GM18867 (cell line): Measurements from ENCODE around the gene SLC2A2.
"Not testable (repeated sequence)": the region's sequence is repeated elsewhere in the genome, so short reads cannot be mapped to it uniquely, and the experiment has no call there.

ENCODE experiments used
- ATAC-seq: cut with Tn5 transposase; IDR thresholded peaks from one replicate; pipeline ENCODE4 v1.9.1; 2021; ENCODE audit warnings: mild to moderate bottlenecking, moderate library complexity; ENCODE audit not compliant: unreplicated experiment

SLC2A2 gene

DNA sequence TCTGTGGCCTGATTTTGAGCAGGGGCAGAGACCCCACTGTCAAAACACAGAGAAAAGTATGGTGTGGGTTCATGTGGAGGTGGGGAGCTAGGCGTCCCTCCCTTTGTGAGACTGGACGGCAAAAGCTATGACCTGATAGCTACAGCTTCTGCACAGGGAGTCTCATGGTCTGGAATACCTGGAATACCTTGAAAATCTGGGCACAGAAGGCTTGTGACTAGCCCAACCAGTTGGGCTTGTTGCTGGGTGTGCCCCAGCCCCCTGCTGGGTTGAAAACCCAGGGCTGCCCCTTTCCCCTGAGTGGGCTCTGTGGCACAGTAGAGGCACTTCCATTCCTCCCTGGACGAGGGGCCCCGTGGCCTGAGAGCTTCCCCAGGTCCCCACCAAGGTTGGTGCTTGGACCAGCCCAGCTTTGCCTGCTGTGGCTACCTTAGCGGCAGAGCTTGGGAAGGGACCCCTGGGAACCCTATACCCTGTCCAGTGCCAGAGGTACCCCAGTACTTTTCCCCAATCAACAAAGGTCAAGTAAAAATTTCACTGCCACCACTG is 37.3 kb downstream of the SLC2A2 start:
- ATAC-seq = no peak

DNA sequence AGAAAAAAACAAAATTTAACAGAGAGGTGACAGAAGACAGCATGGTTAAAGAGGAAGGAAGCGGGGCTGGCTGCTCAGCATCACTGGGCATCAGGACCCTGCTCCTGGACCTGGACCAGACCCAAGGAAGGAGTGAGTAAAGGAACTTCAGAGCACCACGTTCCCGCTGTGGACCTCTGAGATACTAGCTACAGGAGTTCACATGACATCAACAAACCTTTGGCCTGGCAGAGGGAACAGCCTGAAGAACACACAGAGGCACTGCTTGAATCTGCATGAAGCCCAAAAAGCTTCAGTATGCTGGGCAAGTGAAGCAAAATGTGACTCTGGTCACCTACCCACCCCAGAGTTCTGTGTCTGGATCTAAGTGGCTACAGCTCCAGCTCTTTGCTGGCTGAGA is 38.1 kb downstream of the SLC2A2 start:
- ATAC-seq = no peak

DNA sequence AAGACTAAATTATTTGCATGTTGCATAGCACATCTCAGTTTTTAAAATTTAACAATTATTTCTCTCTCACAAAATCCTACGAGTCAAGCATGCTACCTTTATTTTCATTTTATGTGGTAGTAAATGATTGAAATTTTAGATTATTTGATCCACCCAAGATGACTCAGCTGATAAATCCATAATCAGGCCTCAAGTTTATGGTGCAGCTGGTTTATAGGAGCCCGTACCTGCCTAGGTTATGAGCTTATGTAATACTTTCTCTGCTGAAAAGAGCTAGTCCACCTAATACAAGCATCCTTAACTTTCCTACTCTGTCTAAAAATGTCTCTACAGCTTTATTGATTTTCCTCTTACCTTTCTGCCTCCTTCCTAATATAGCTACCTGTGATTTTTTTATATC is 41.2 kb downstream of the SLC2A2 start:
- no peak for ATAC-seq

DNA sequence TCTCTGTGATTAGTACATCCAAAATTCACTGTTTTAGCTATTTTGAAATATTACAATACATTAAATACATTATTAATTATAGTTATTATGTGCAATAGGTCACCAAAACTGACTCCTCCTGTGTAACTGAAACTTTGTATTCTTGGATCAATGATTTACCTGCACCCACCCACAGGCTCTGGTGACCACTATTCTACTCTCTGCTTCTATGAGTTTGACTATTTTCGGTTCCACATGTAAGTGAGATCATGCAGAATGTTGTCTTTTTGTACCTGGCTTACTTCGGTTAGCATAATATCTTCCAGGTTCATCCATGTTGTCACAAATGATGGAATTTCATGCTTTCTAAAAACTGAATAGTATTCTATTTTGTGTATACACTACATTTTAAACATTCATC is 43.8 kb downstream of the SLC2A2 start:
- peak; percentile 98 for ATAC-seq

DNA sequence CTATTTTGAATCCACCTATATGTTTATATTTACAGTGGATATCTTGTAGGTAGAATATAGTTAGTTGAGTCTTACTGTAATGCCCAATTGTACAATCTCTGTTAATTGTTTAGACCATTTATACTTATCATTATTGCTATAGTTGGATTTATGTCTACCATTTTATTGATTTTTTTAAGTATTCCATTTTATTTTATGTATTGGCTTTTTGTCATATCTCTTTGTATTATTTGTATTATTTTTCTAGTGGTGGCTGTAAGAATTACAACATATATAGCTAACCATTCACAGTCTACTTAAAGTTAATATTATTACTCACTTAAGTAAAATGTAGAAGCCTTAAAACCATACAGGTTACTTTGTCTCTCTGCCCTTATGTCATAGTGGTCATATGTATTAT is 46.1 kb downstream of the SLC2A2 start:
- no peak for ATAC-seq

DNA sequence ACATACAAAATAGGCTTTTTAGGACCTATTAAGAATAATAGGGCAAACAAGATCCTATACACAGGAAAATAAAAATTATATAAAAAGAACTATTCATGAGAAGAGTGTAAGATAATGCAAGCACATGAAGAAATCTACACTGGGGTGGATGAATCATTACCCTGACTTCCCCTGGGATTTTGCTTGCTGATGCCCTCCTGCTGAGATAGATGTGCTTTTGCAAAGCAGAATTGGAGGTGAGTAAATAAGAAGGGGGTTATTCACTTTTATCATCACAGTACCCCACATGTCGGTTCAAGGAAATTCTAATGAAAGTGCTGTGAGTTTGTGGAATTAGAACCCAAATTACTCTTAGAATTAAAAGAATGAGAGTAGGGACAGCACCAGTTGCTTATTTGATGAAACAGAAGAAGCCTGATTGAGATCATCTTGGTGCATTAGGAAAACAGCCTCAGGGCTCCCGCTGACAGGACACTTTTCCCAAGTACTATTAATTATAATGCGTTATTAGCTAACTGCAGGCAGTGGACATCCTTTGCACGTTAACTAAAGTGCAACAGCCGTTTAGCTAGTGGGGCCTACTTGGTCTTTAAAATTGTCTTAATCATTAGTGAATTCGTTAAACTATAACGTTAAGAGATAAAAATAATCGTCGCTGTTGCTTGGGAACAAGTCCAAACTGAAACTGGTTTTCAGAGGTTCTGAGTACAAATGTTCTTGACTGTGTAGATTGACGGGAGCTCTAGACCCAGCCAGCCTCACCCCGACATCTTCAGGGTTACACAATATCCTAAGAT is 48.4 kb downstream of the SLC2A2 start:
- no peak for ATAC-seq

DNA sequence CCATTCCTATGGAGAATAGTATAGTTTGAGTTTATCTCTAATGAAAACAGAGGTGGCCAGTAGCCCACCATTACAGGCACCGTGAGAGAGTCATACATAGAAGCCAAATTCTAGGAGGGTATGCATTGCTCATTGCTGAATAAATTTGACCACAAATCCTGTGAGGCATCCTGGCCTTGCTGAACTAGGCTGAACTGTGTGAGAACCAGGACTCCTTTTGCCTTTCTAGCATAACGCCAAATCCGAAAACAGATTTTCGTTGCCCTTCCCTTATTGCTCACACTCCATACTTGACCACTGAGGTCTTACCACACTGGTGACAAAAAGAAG is 50.4 kb downstream of the SLC2A2 start:
- ATAC-seq = no peak

DNA sequence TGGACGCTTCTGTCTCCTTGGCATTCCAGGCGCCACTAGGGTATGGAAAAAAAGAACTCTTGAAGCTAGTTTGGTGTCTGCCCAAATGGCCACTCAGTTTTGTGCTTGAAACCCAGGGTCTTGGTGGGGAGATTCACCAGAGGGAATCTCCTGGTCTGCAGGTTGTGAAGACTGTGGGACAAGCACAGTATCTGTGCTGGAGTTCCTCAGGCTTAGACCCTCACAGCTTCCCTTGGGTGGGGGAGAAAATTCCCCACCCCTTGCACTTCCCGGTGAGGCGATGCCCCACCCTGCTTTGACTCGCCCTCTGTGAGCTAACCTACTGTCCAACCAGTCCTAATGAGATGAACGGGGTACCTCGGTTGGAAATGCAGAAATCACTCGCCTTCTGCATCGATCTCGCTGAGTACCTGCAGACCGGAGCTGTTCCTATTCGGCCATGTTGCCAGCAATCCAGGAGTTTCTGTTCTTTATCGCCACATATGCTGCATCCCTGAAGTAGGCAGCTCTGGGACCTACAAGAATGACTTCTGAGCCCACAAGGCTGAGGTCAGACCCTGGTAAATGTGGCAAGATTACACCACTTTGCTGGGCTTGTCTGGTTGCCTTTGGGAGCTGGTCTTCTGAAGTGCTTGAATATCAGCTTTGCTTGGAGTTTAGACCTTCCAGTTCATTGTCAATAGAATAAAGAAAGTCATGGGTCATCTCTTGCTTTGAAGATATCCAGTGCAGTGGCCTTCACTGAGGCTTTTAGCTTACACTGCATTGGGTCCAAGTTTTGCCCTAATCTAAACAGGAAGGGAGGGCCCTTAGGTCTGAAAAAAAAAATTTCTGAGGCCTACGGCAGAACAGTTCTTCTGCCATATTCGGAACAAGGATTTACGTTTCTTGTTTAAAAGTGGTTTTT is 51.0 kb downstream of the SLC2A2 start:
- ATAC-seq = no peak

DNA sequence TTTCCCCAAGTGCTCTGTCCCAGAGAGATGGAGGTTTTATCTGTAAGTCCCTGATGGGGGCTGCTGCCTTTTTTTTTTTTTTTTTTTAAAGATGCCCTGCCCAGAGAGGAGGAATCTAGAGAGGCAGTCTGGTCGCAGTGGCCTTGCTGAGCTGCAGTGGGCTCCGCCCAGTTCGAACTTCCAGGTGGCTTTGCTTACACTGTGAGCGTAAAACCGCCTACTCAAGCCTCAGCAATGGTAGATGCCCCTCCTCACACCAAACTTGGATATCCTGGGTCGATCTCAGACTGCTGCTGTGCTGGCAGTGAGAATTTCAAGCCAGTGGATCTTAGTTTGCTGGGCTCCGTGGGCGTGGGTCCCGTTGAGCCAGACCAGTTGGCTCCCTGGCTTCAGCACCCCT is 51.6 kb downstream of the SLC2A2 start:
- ATAC-seq = no peak

DNA sequence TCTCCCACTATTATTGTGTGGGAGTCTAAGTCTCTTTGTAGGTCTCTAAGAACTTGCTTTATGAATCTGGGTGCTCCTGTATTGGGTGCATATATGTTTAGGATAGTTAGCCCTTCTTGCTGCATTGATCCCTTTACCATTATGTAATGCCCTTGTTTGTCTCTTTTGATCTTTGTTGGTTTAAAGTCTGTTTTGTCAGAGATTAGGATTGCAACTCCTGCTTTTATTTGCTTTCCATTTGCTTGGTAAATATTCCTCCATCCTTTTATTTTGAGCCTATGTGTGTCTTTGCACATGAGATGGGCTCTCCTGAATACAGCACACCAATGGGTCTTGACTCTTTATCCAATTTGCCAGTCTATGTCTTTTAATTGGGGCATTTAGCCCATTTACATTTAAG is 53.6 kb downstream of the SLC2A2 start:
- not testable (repeated sequence) for ATAC-seq

DNA sequence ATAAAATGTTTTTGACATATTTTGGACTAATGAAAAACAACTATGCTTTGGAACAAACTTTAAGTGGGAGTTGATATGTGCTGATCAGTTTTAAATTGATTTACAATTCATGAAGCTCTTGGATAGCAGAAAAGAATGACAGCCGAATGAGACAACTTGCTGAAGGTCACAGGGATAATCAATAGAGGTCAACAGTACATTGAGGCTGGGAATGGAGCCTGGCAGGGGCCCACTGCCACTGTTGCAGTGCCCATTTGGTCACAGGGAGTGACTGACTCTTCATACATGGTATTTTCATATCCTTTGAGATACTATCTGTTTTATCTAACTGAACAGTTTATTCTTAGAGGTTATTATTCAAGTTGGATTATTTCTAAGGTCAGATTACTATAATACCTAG is 59.4 kb downstream of the SLC2A2 start:
- no peak for ATAC-seq

DNA sequence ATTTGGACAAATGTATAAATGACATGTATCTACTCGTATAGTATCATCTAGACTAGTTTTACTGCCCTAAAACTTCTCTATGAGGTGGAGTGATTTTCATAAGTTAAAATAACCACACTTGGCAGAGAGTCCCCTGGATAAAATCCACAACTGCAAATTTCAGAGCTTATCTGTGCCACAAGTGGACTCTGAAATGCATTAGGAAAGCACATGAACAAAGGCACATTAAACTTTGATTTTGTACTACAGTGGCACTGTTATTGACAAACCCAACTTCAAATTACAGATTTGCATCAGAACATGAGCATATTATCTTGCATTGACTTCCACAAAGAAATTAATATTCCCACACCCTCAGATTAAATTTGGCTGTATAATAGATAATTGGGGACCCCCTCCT is 60.0 kb downstream of the SLC2A2 start:
- ATAC-seq = no peak

DNA sequence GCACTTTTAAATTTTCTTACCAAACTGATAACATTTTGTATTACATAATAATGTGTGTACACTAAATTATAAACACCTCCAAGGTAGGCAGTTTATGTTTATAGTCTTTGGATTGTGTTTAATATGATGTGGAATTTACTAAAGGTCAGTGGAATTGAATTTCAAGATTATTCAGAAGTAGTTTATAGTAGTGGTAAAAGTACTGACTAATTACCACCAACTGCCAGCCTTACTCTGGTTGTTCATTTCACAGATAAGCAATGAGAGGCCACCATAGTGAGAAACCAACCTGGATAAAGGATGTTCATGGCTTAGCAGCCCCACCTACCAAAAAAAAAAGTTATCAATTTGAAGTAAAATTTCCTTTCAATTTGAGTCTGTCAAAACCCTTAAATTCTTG is 64.1 kb downstream of the SLC2A2 start:
- no peak for ATAC-seq

DNA sequence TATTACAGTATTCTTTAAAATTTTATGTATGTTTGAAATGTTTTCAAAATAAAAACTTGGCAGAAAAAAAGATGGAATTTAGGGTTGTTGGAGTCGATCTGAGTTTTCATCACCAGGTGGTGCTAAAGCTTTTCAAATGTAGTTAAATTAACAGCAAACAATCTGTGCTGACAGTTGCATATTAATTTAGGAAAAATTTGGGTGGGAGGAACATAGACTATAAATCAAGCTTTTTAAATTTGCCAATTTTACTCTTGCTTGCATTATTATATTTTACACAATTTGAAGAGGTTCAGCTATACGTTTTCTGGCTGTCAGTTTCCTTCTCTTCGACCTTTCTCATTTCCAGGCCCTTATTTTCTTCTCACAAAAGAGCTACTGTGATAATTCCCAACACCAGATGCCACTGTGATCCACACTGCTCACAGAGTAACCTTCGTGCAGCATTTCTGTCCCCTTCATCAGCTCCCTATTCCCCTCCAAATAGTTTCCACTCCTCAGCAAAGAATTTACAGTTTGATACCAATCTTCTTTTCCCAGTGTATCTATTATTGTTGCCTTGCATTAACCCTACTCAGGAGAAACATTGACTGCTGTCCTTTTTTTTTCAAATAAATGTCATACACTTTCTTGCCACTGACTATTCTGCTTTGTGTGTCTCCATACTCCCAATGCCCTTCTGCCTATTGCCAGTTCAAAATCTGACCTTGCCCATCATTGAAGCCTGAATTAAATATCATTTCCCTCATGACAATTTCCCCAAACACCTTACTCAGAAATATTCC is 64.7 kb downstream of the SLC2A2 start:
- ATAC-seq = no peak

DNA sequence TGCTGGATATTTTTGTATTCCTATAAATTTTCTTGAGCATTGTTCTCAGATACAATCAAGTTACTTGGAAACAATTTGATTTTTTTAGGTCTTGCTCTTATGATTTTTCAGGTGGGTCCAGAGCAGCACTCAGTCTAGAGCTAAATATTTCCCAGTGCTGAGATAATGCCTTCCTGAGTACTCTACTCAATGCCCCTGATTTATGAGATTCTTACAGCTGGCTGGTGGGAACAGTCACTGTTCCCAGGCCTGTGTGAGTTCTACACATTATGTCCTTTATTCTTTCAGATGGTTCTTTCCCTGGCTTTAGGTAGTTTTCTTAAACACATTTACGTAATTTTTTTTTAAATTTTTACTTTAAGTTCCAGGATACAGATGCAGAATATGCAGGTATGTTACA is 67.1 kb downstream of the SLC2A2 start:
- no peak for ATAC-seq

DNA sequence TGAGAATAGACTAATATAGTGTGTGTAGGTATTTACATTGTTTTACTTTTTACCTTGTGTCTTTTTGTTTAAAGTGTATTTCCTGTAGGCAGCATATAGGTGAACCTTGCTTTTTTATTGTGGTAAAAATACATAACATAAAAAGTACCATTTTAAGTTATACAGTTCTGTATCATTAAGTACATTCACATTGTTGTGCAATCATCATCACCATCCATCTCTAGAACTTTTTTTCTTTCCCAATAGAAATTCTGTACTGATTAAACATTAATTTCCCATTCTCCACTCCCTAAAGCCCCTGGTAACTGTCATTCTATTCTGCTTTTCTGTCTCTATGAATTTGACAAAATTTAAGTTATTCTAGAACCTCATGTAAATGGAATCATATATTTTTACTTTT is 69.9 kb downstream of the SLC2A2 start:
- no peak for ATAC-seq

DNA sequence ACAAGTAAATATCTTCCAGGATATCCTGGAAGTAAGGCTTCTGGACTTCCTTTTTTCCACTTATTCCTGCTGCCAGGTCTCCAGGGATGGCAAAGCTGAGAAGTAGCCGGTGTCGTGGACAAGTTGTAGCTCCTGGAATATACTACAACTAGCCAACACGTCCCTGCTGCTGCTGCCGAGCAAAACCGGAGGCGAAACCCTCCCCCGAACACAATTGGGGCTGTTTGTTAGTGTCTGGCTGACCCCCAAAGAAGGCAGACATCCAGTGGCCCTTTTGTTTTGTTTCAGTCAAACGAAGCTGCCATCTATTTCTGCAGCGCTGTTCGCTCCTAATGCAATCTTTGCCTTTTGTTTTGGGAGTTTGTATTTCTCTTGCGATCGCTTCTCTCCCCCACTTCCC is 72.8 kb downstream of the SLC2A2 start:
- ATAC-seq = no peak

DNA sequence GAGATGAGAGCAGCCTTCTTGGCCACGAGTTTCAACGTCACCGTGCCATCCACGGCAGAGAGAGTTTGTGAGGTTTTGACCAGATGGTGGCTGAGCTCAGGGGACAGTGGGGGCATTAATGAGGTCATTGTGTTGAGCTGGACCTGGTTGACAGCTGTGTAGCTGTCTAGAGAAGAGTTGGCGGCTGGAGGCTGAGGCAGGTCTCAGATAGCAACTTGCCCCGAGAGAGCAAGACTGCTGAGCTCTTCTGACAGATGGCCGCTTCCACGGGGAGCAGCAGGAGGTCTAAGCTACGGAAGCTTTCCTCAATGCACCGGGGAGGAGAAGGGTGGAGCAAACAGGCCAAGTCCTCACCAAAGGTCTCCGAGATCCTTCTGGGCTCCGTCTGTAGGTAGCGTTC is 73.3 kb downstream of the SLC2A2 start:
- no peak for ATAC-seq

DNA sequence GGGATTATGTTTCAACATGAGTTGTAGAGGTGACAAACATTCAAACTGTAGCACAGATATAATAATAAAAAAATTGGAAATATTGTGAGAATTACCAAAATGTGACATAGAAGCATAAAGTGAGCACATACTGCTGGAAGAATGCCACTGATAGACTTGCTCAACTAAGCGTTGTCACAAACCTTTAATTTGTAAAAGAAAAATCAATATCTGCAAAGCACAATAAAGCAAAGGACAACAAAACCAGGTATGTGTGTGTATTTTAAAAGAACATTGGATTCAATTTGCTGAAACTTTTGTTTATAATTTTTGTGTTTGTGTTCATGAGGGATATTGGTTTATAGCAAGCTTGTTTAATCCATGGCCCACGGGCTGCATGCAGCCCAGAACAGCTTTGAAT is 77.3 kb downstream of the SLC2A2 start:
- ATAC-seq = no peak

DNA sequence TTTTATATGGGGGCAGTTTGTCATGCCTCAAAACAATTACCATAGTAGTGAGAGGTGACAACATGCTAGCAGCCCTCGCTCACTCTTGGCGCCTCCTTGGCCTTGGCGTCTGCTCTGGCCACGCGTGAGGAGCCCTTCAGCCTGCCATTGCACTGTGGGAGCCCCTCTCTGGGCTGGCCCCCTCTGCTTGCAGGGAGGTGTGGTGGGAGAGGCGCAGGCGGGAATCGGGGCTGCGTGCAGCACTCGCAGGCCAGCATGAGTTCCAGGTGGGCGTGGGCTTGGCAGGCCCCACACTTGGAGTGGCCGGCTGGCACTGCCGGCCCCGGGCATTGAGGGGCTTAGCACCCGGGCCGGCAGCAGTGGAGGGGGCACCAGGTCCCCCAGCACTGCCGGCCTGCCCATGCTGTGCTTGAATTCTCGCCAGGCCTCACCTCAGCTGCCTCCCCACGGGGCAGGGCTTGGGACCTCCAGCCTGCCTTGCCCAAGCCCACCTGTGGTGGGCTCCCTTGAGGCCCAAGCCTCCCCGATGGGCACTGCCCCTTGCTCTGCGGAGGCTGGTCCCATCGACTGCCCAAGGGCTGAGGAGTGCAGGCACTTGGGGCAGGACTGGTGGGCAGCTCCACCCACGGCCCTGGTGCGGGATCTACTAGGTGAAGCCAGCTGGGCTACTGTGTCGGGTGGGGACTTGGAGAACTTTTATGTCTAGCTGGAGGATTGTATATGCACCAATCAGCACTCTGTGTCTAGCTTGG is 79.3 kb downstream of the SLC2A2 start:
- no peak for ATAC-seq
